ENCODE results near the gene NDUFS2. TPM values are rescaled to one million over a fixed set of nuclear protein-coding genes. Genes with fewer than 3 reads are reported as not detected.

NDUFS2 gene
- total and polyA plus RNA-seq, 10 of the 15 experiments (the other 5 are each of a cell fraction or from before 2014, with no cell fraction given): 66.5 to 215 (median 148) TPM

- no peak for FAIRE-seq
- ATAC-seq: no peak
- ChIA-PET CTCF (interaction anchor here (3.7 kb wide), 1 partner anchor 9 kb away, joined by 44 read pairs; the partner anchor contains the start of gene PPOX), POLR2A (interaction anchor here (1.2 kb wide), 1 partner anchor 11 kb away, joined by 3 read pairs; no protein-coding TSS in a partner anchor), RAD21 (ENCODE audit: unreplicated experiment) (no interaction called here), SMC1A (ENCODE audit: uncharacterized antibody, unreplicated experiment) (interaction anchor here (1.1 kb wide), 1 partner anchor 13 kb away, joined by 3 read pairs; no protein-coding TSS in a partner anchor)
- no peaks in the 10 kb centered on the region for H3K27me3 ChIP-seq (replicated peaks in 1 of 2; ENCODE audit: control insufficient read depth in 2 of 2, insufficient read depth in 2 of 2, low read length in 1 of 2)
- BruUV-seq (replicated peaks): no TSS peak
- H3K79me2 ChIP-seq (ENCODE audit: control insufficient read depth, insufficient read depth, low read length): peaks cover 23% of the 10 kb centered on the region
- DNase-seq (ENCODE audit: low read depth, low spot score): no peak
- H4K20me1 ChIP-seq (ENCODE audit: control insufficient read depth, insufficient read depth): no peaks in the 10 kb centered on the region
- H2AFZ ChIP-seq (ENCODE audit: control insufficient read depth, low read depth, low read length): no peak overlapping the region
- H3K9me3 ChIP-seq (replicated peaks; ENCODE audit: control insufficient read depth, insufficient read depth, low read length): no peaks in the 10 kb centered on the region
- H3K27ac ChIP-seq (ENCODE audit: control insufficient read depth, insufficient read depth): peak overlapping the region; percentile 87; the same call in 1 of the 2 replicates
- peaks cover 17 to 30% of the 10 kb centered on the region in 2 experiments for H3K36me3 ChIP-seq (ENCODE audit: control insufficient read depth in 2 of 2, insufficient read depth in 2 of 2, low read length in 1 of 2)
- WGBS (ENCODE audit: insufficient coverage, insufficient replicate concordance, low lambda C conversion rate, missing lambda C conversion rate): 95% methylated on average over 11 of the region's 11 CpGs
- in situ Hi-C loops (cut with MboI) (no loop called here), intact Hi-C loops (cut with micrococcal nuclease; ENCODE audit: unreplicated experiment) (no loop called here)
- no peak overlapping the region; the same call in 1 of the 2 replicates for H3K9ac ChIP-seq (ENCODE audit: control insufficient read depth, insufficient read depth, low read length)
- peak overlapping the region; percentile 87 for H3K4me2 ChIP-seq (ENCODE audit: control insufficient read depth, insufficient read depth)
- peaks cover 19% of the 10 kb centered on the region for H3K4me1 ChIP-seq (ENCODE audit: control insufficient read depth, insufficient read depth, low read length)
- H3K4me3 ChIP-seq: no peak overlapping the region
- TF ChIP-seq NFYA (IDR thresholded peaks at IDR 0.05; ENCODE audit: borderline replicate concordance, low read depth, low read length) (no peak), SUPT20H (IDR thresholded peaks at IDR 0.05; ENCODE audit: borderline replicate concordance, control insufficient read depth, low read depth, low read length) (no peak), ETV6 (conservative IDR thresholded peaks at IDR 0.05 in 1 of 2, IDR thresholded peaks at IDR 0.05 in 1 of 2; ENCODE audit: borderline replicate concordance in 1 of 2, low read depth in 1 of 2) (no peak), BRCA1 (IDR thresholded peaks at IDR 0.05; ENCODE audit: low read depth, low read length) (no peak), SMAD5 (IDR thresholded peaks at IDR 0.05; ENCODE audit: low read depth) (no peak), PAX5 (IDR thresholded peaks at IDR 0.05; ENCODE audit: borderline replicate concordance, low read depth, low read length) (no peak), RBBP5 (conservative IDR thresholded peaks at IDR 0.05) (no peak), SREBF1 (IDR thresholded peaks at IDR 0.05; ENCODE audit: low read length) (no peak), FOXK2 (IDR thresholded peaks at IDR 0.05) (no peak), CBX5 (IDR thresholded peaks at IDR 0.05; ENCODE audit: low read depth) (no peak), PAX8 (IDR thresholded peaks at IDR 0.05) (no peak), RELB (IDR thresholded peaks at IDR 0.05; ENCODE audit: low read depth) (no peak), NR2C2 (IDR thresholded peaks at IDR 0.05; ENCODE audit: borderline replicate concordance, control insufficient read depth, insufficient read length, low read depth) (no peak), BHLHE40 (IDR thresholded peaks at IDR 0.05; ENCODE audit: borderline replicate concordance in 1 of 2, low read depth in 2 of 2, low read length in 1 of 2) (no peak), HDGF (IDR thresholded peaks at IDR 0.05) (no peak), POU2F2 (IDR thresholded peaks at IDR 0.05; ENCODE audit: borderline replicate concordance, low read depth, low read length) (no peak), ZNF592 (IDR thresholded peaks at IDR 0.05) (no peak)
Observed at GRCh38 chr1:161174911-161175310, 27.3 kb upstream of the NDUFS2 start.
